GM19467 (cell line): Measurements from ENCODE around the gene HNRNPU.

Source experiments
- ATAC-seq: cut with Tn5 transposase; IDR thresholded peaks from one replicate; pipeline ENCODE4 v1.9.1; 2021; ENCODE audit warnings: mild to moderate bottlenecking, moderate library complexity; ENCODE audit not compliant: unreplicated experiment

Gene HNRNPU

DNA sequence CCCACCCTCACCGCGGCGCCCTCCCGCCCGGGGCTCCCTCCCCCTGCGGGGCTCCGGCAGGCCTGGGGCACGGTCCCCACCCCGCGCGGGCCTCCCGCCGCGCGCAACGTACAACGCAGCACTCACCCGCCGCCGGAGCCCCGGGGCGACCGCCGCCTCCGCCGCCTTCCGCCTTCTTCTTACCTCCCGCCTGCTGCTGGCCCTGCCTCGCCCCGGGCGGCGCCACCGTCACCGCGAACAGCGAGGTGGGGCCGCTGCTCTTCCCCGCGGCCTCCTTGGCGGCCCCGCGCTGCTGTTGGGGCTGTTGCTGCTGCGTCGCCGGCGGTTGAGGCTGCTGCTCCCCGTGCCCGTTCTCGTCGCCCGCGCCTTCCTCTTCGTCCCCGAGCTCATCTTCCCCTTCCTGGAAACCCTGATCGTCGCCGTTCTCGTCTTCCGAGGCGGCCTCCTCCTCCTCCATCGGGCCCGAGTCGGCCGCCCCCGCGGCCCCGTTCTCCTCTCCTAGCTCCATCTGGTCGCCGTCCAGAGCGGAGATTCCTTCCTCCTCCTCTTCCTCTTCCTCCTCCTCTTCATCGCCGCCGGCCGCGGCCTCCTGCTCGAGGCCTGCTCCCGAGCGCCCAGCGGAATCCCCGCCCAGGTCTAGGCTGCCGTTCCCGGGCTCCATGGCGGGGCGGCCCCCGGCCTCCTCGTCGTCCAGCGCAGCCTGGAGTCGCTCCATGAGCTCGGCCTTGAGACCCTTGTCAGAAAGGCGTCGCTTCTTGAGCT lies 671 bp downstream of the HNRNPU start:
- peak; percentile 2 for ATAC-seq

- ATAC-seq, result peak; percentile 69
Observed at GRCh38 chr1:244862699-244863490, 1.4 kb downstream of the HNRNPU start.

DNA sequence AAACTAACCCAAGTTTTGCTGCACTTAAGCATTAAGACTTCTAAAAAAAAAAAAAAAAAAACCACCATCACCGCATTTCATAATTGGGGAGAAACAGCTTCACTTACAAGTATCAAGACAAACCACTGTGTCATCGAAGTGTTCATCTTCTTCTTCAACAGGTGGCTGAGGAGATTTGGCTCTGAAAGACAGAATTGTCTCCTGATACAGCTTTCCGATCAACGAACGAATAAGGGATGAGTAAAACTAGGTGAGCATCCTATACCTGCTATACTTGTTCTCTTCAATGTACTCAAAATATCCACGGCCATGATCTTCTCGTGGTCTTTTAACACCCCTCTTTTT lies 2.0 kb downstream of the HNRNPU start:
- ATAC-seq, result no peak

- no peak for ATAC-seq
Observed at GRCh38 chr1:244861683-244862082, 2.7 kb downstream of the HNRNPU start.

DNA sequence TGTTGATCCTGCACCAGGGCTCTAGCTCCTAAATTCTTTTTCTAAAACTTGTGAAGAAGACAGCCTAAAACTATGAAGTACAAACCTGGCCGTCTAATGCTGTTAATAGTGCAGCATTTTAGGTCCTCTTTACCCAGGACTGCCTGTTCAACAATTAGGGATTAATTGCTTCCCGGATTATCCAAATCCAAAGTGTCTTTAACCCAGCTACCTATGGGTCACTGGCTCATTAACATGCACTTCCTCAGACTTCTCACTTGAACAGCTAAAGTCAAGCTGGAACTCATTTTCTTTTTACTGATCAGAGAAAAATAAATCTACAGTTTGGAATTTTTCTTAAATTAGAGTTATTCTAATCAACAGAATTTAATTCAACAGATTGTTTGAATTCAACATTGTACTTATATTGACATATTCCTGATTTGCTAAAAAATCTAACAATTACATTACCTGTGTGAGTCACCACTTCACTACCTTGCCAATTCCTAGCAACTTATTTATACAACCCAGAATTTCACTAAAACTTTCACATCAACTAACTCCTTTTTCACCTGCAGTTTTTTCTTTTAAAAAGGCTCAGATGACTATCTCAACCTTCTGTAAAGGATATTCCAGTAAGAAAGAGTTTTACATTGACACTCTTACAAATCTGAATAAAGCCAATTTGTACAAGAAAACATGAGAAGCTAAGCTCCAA lies 3.3 kb downstream of the HNRNPU start:
- no peak for ATAC-seq

GRCh38 chr1:244860078-244860477 lies 4.3 kb downstream of the HNRNPU start:
- no peak for ATAC-seq

DNA sequence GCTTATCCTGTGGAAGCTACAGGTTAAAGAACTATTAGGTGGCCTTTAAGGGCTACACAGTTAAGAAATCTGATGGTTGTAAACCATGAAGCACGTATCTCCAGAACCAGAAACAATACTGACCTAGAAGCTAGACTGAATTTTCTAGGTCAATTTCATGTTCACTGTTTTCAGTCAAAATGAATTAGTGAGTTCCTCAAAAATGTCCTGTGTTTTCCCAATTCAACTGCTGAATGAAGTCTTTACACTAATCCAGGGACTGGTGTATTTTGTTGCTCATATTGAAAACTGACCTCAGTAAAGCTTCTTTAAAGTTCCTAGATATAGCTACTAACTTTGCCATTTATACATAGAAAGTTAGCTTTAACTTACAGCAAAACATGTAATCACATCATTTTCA lies 6.0 kb downstream of the HNRNPU start:
- ATAC-seq, result no peak

GRCh38 chr1:244857761-244858160 lies 6.6 kb downstream of the HNRNPU start:
- ATAC-seq, result no peak

DNA sequence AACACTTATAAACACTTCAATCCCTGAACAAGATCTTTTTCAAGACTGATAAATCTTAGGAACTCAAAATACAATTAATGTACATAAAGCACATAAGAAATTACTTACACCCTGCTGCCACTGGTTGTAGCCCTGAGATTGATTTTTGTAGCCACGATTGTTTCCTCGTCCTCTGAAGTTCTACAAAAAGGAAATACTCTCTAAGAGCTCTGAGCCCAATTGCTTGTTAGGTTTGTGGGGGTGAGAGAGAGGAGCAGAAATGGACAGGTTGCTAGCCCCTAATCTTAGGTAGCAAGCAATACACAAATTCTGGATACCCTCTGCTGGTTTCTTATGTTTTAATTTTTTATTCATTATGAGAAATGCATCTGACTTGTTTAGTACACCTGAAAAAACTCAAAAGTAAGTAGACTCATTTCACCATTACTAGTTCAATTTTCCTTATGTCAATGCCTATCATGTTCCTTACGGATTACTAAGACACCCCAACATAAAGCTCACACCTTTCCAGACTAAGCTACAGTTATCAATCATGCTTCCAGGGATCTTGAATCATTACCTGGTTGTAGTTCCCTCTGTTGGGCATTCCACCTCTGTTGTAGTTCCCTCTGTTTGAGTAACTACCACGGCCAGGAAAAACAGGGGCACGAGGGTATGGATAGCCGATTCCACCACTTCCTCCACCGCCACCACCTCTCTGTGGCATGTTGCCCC lies 9.3 kb downstream of the HNRNPU start:
- ATAC-seq, result no peak

- ATAC-seq, result no peak
Observed at GRCh38 chr1:244854166-244854565, 10.2 kb downstream of the HNRNPU start.

- no peak for ATAC-seq
Observed at GRCh38 chr1:244852694-244853093, 11.6 kb downstream of the HNRNPU start.

DNA sequence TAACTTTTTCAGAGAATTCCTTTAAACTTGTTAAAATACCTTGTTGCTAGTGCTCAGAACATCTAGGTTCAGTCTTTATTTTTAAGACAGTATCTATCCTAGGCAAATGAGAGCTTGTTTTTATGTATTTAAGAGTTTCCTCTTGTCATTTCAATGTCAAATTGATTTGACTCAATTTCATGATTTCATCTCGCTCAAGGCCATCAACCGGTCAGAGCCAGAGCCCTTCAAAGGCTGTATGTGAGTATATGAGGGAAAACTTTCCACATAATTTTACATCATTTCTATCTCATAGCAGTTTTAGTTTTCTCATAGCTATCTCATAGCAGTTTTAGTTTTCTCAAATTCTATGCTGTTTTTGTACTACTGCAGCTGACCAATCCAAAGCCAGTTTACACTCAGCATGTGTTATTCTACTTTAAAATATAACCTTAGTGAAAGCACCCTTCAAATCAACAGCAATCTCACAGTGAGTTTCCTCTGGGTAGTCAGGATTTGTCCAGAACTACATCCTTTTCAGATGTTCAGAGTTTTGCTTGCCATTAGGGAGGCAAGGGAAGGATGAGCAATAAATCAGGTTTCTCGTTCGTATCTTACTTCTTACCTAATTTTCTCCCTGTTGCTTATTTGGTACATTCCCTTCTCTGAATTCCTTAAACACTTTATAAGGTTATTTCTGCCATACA lies 12.7 kb downstream of the HNRNPU start:
- ATAC-seq, result no peak

DNA sequence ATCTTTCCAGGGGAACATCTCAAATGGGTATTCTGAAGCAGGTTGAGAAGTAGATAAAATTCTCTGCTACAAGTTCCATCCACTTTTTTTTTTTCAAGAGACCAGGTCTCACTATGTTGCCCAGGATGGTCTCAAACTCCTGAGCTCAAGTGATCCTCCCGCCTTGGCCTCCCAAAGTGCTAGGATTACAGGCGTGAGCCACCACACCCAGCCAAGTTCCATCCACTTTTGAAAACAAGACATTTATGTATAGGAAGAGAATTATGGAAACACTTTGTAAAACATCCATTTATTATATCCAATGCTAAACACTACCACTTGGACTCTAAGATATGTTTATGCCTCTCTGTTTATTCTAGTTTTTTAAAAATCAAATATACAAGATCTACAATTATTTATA lies 13.4 kb downstream of the HNRNPU start:
- no peak for ATAC-seq

GRCh38 chr1:244850099-244850852 lies 14.1 kb downstream of the HNRNPU start:
- ATAC-seq, result no peak

GRCh38 chr1:244849189-244849866 lies 15.0 kb downstream of the HNRNPU start:
- ATAC-seq, result no peak

GRCh38 chr1:244846653-244847052 lies 17.7 kb downstream of the HNRNPU start:
- no peak for ATAC-seq

DNA sequence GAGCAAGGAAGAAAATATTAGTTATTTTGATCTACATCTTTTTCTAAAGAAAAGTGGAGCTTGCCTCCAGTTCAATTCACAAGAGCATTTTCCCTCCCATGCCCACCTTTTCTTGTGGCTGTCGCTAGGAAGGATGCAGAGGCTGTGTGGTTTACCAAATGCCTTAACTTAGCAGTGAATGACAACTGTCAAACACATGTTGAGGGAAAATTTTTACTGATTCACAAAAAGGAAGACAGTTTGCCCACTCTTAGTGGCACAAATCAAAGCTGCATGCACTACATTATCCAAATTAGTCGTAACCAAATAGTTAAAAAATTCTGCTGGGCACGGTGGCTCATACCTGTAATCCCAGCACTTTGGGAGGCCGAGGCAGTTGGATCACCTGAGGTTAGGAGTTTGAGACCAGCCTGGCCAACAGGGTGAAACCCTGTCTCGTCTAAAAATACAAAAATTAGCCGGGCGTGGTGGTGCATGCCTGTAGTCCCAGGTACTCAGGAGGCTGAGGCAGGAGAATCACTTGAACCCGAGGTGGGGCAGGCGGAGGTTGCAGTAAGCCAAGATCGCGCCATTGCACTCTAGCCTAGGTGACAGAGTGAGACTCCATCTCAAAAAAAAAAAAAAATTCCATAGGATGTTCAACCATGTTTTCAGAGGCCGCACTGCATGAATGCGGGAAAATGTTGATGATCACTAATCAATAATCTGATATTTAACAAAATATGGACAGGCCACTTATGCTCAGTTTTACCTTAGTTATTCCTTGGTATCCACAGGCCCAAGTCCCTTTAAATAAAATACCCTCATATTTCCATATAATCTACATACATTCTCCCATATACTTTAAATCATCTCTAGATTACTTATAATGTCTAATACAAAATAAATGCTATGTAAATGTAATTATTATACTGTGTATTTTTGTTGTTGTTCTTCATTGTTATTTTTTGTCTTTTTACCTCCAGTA lies 19.9 kb downstream of the HNRNPU start:
- ATAC-seq, result no peak
